Panc1 (cell line): Measurements from ENCODE around the gene NT5DC3. TPM values are rescaled to one million over a fixed set of nuclear protein-coding genes. Genes with fewer than 3 reads are reported as not detected.

ENCODE experiments used
- ATAC-seq: fragments of 200-7000 bp; cut with Tn5 transposase; 2 replicates; pipeline ENCODE4 v1.9.1; 2020; ENCODE audit warnings: mild to moderate bottlenecking, moderate library complexity
- BruUV-seq: library from RNA; stranded (reverse); fragments of 400-500 nt; replicated peaks from 2 replicates; lab custom pipeline; 2021; lab: Mats Ljungman, UMichigan
- CTCF ChIA-PET: fragments of 300-600 bp; sonication (Branson Sonifier 250); formaldehyde crosslinking; loops from one replicate; lab custom pipeline; 2022; ENCODE audit warnings: antibody characterized with exemption; lab: Charles Lee
- POLR2A ChIA-PET: fragments of 300-600 bp; sonication (Branson Sonifier 250); formaldehyde crosslinking; loops from one replicate; lab custom pipeline; 2022; ENCODE audit warnings: antibody characterized with exemption; lab: Charles Lee
- DNase-seq: peaks from one replicate; pipeline ENCODE4 v3.0.0-alpha.2; 2010; ENCODE audit warnings: low read depth, low spot score
- H3K27ac ChIP-seq: 2 replicates; pipeline ENCODE4 v1.5.1; 2011; ENCODE audit warnings: mild to moderate bottlenecking, low read length, inconsistent platforms
- H3K27me3 ChIP-seq: fragments of 200-500 bp; sonication (Bioruptor generic); 2 replicates; pipeline ENCODE4 v1.6.0; 2014; ENCODE audit warnings: low read length, inconsistent platforms; ENCODE audit not compliant: control insufficient read depth, insufficient read depth
- H3K36me3 ChIP-seq: fragments of 200-500 bp; sonication (Bioruptor generic); 2 replicates; pipeline ENCODE4 v1.5.1; 2014; ENCODE audit warnings: inconsistent platforms, mild to moderate bottlenecking, low read length, moderate library complexity; ENCODE audit not compliant: control insufficient read depth, insufficient read depth
- H3K4me1 ChIP-seq: 2 replicates; pipeline ENCODE4 v1.5.1; 2011; ENCODE audit warnings: inconsistent platforms, mild to moderate bottlenecking, low read length, moderate library complexity; ENCODE audit not compliant: control insufficient read depth, insufficient read depth
- H3K4me3 ChIP-seq, 2 experiments: 2 replicates each; pipeline ENCODE4 v1.5.1; 2011 to 2012; ENCODE audit warnings: low read depth in 2 of 2, low read length in 2 of 2, mild to moderate bottlenecking in 2 of 2, inconsistent platforms in 1 of 2, moderate library complexity in 1 of 2
- H3K9me3 ChIP-seq: fragments of 200-500 bp; sonication (Bioruptor generic); 2 replicates; pipeline ENCODE4 v1.5.1; 2014; ENCODE audit warnings: low read depth, mild to moderate bottlenecking, inconsistent platforms, low read length, moderate library complexity; ENCODE audit not compliant: control insufficient read depth, insufficient read depth
- CTCF ChIP-seq: fragments of 450-650 bp; IDR thresholded peaks from 2 replicates; pipeline ENCODE4 v1.5.1; 2017; ENCODE audit warnings: mild to moderate bottlenecking
- POLR2AphosphoS5 ChIP-seq: IDR thresholded peaks from 2 replicates; pipeline ENCODE4 v1.6.1; 2012; ENCODE audit warnings: mild to moderate bottlenecking, low read depth, low read length, moderate library complexity
- REST ChIP-seq, 2 experiments: IDR thresholded peaks; 2 replicates each; pipeline ENCODE4 v1.6.1; 2011 to 2012; ENCODE audit warnings: low read depth in 2 of 2, control low read depth in 1 of 2, low read length in 1 of 2, mild to moderate bottlenecking in 1 of 2, moderate library complexity in 1 of 2; ENCODE audit not compliant: insufficient read depth in 1 of 2
- SIN3A ChIP-seq: IDR thresholded peaks from 2 replicates; pipeline ENCODE4 v1.6.1; 2012; ENCODE audit warnings: low read depth, mild to moderate bottlenecking, low read length, moderate library complexity, borderline replicate concordance; ENCODE audit not compliant: insufficient read depth
- TCF7L2 ChIP-seq: IDR thresholded peaks from 2 replicates; pipeline ENCODE4 v1.6.1; 2011; ENCODE audit warnings: mild to moderate bottlenecking, low read depth, low read length, inconsistent platforms
- in situ Hi-C: cut with HindIII; loops from 2 replicates; pipeline ENCODE4 v1.10.0; 2016; ENCODE audit warnings: low sequenced_read_pairs, low pct_unique_long_range_greater_than_20kb
- intact Hi-C: fragments of 100-400 bp; cut with micrococcal nuclease; formaldehyde crosslinking; loops from one replicate; pipeline ENCODE4 v1.10.0; 2022; ENCODE audit not compliant: unreplicated experiment
- total RNA-seq: library from RNA; stranded (reverse); gene quantifications from one replicate; pipeline ENCODE4 v1.2.1, GENCODE V29; 2021; ENCODE audit not compliant: unreplicated experiment

The NT5DC3 gene
- total RNA-seq, 1 experiment from 2014 or later, result 24.9 TPM

- in situ Hi-C loops, result no loop called here
- POLR2A ChIA-PET, result no interaction called here
- ATAC-seq, result no peak
- H3K27me3 ChIP-seq, result no peaks in the 10 kb centered on the region
- no peaks in the 10 kb centered on the region for H3K36me3 ChIP-seq
- no peak overlapping the region for H3K27ac ChIP-seq
- TF ChIP-seq TCF7L2 (no peak), REST (IDR thresholded peaks at IDR 0.05; ENCODE audit: insufficient read depth in 1 of 2, low read depth in 2 of 2, low read length in 1 of 2) (no peak), POLR2AphosphoS5 (no peak), SIN3A (no peak), CTCF (no peak)
- BruUV-seq, result no TSS peak
- H3K4me1 ChIP-seq, result no peaks in the 10 kb centered on the region
- CTCF ChIA-PET, result no interaction called here
- no peak for DNase-seq
- no peaks in the 10 kb centered on the region for H3K9me3 ChIP-seq
- H3K4me3 ChIP-seq, result no peak overlapping the region
- intact Hi-C loops, result no loop called here
These were observed 84.6 kb downstream of the NT5DC3 start for GRCh38 chr12:103756443-103756842.

- no peak overlapping the region for H3K4me3 ChIP-seq
- no peaks in the 10 kb centered on the region for H3K4me1 ChIP-seq
- in situ Hi-C loops (no loop called here), intact Hi-C loops (no loop called here)
- H3K27me3 ChIP-seq, result no peaks in the 10 kb centered on the region
- no peak for DNase-seq
- CTCF ChIA-PET, result no interaction called here
- 0 out of 2 replicates have a peak, but pooled peaks have one; percentile 17 for ATAC-seq
- POLR2A ChIA-PET, result no interaction called here
- no TSS peak for BruUV-seq
- TF ChIP-seq REST (IDR thresholded peaks at IDR 0.05; ENCODE audit: insufficient read depth in 1 of 2, low read depth in 2 of 2, low read length in 1 of 2) (no peak), POLR2AphosphoS5 (no peak), SIN3A (no peak), TCF7L2 (no peak), CTCF (no peak)
- no peaks in the 10 kb centered on the region for H3K36me3 ChIP-seq
- no peaks in the 10 kb centered on the region for H3K9me3 ChIP-seq
- no peak overlapping the region for H3K27ac ChIP-seq
These were observed 85.6 kb downstream of the NT5DC3 start for GRCh38 chr12:103755425-103755824.
